Lower leg skin (tissue), 4 donors: ENCODE data around the gene DPH1. TPM values are rescaled to one million over a fixed set of nuclear protein-coding genes. Genes with fewer than 3 reads are reported as not detected.
A peak's percentile ranks its signal among the peaks of the same experiment; 100 is the strongest.

Experiments
- DNase-seq, 2 donors: peaks; one replicate each; pipeline ENCODE4 v3.0.0-alpha.2; 2019; ENCODE audit warnings: low spot score in 2 of 2
- H3K4me3 ChIP-seq: fragments of 200-600 bp; sonication (generic); 2 replicates; pipeline ENCODE4 v1.5.1; 2017; ENCODE audit warnings: mild to moderate bottlenecking, low read depth; ENCODE audit not compliant: poor library complexity, severe bottlenecking
- CTCF ChIP-seq, 3 donors: fragments of 450-650 bp; IDR thresholded peaks; one replicate each; pipeline ENCODE4 v1.5.1; 2016; ENCODE audit warnings: antibody characterized with exemption in 3 of 3, mild to moderate bottlenecking in 3 of 3, moderate library complexity in 2 of 3
- POLR2A ChIP-seq, 2 donors: fragments of 450-650 bp; IDR thresholded peaks; one replicate each; pipeline ENCODE4 v1.6.1; 2016 to 2017; ENCODE audit warnings: antibody characterized with exemption in 2 of 2, mild to moderate bottlenecking in 1 of 2, moderate library complexity in 1 of 2
- WGBS, 2 donors: methylation state at CpG; one replicate each; pipeline ENCODE4 v1.1.5; 2018; 5-methylcytosine and 5-hydroxymethylcytosine counted together
- intact Hi-C: fragments of 100-400 bp; cut with DNase I; formaldehyde crosslinking; loops from one replicate; pipeline ENCODE4 v1.15.0; 2023; ENCODE audit warnings: low total_unique reads
- total RNA-seq, 4 donors: library from RNA; depleted of rRNA; stranded (reverse); fragments of >200 nt; gene quantifications; one replicate each; pipeline ENCODE4 v1.1.0, GENCODE V29; 2016

The DPH1 gene
- total RNA-seq, 4 donors from 2014 or later = 50.4 to 80.0 (median 61.2) TPM

GRCh38 chr17:2067048-2067561, 37.2 kb downstream of the DPH1 start:
- DNase-seq = no peak
- no peak for TF ChIP-seq CTCF (IDR thresholded peaks at IDR 0.05)
- no peak for TF ChIP-seq POLR2A (IDR thresholded peaks at IDR 0.05)
- no peak overlapping the region for H3K4me3 ChIP-seq
- intact Hi-C loops = no loop called here
- WGBS, 2 donors = 69 to 74% methylated on average over 14 of the region's 14 CpGs

- no peak for DNase-seq
- intact Hi-C loops = no loop called here
- WGBS, 2 donors = 26 to 32% methylated on average over 5 of the region's 5 CpGs
- TF ChIP-seq CTCF (IDR thresholded peaks at IDR 0.05) = no peak
- TF ChIP-seq POLR2A (IDR thresholded peaks at IDR 0.05) = no peak
- no peak overlapping the region for H3K4me3 ChIP-seq
These were observed 37.7 kb downstream of the DPH1 start for GRCh38 chr17:2067608-2068024.

GRCh38 chr17:2068031-2068518, 38.1 kb downstream of the DPH1 start:
- TF ChIP-seq POLR2A (IDR thresholded peaks at IDR 0.05) = no peak
- no peak for TF ChIP-seq CTCF (IDR thresholded peaks at IDR 0.05)
- no peak overlapping the region for H3K4me3 ChIP-seq
- 45 to 56% methylated on average over 6 of the region's 6 CpGs for WGBS, 2 donors
- DNase-seq = no peak
- intact Hi-C loops = no loop called here

- H3K4me3 ChIP-seq = no peak overlapping the region
- DNase-seq = peak in 1 of 2 donors; percentile 89
- WGBS, 2 donors = 56 to 71% methylated on average over 14 to 15 of the region's 15 CpGs
- intact Hi-C loops = no loop called here
- TF ChIP-seq POLR2A (IDR thresholded peaks at IDR 0.05) = no peak
- TF ChIP-seq CTCF (IDR thresholded peaks at IDR 0.05) = no peak
These were observed 38.6 kb downstream of the DPH1 start for GRCh38 chr17:2068519-2069051.

- no peak for TF ChIP-seq POLR2A (IDR thresholded peaks at IDR 0.05)
- no peak for TF ChIP-seq CTCF (IDR thresholded peaks at IDR 0.05)
- 62 to 77% methylated on average over 8 to 11 of the region's 13 CpGs for WGBS, 2 donors
- no peak for DNase-seq
- intact Hi-C loops = no loop called here
- no peak overlapping the region for H3K4me3 ChIP-seq
These were observed 40.5 kb downstream of the DPH1 start for GRCh38 chr17:2070241-2071023.
